ENCODE data around the gene MAP4K2. TPM values are rescaled to one million over a fixed set of nuclear protein-coding genes. Genes with fewer than 3 reads are reported as not detected.
A peak's percentile ranks its signal among the peaks of the same experiment; 100 is the strongest.
"Not testable (repeated sequence)": the region's sequence is repeated elsewhere in the genome, so short reads cannot be mapped to it uniquely, and the experiment has no call there.

Gene MAP4K2
- total RNA-seq, 1 donor = 10.8 TPM

- peak; percentile 92 for TF ChIP-seq CTCF (IDR thresholded peaks at IDR 0.05; ENCODE audit: insufficient read depth, low read depth, low read length)
- peak; percentile 87 for DNase-seq (ENCODE audit: low read depth)
- no peak overlapping the region for H3K4me3 ChIP-seq (ENCODE audit: low read depth, low read length)
These were observed 44.1 kb upstream of the MAP4K2 start for GRCh38 chr11:64846998-64847666.

- DNase-seq (ENCODE audit: low read depth); H3K4me3 ChIP-seq (ENCODE audit: low read depth, low read length): not testable (repeated sequence)
These were observed 42.7 kb upstream of the MAP4K2 start for GRCh38 chr11:64845776-64846129.

GRCh38 chr11:64845129-64845775, 42.2 kb upstream of the MAP4K2 start:
- no peak for DNase-seq (ENCODE audit: low read depth)
- TF ChIP-seq CTCF (IDR thresholded peaks at IDR 0.05; ENCODE audit: insufficient read depth, low read depth, low read length) = no peak
- no peak overlapping the region for H3K4me3 ChIP-seq (ENCODE audit: low read depth, low read length)

GRCh38 chr11:64844330-64845128, 41.5 kb upstream of the MAP4K2 start, which contains the start of gene CDC42BPG:
CDC42BPG (minus strand) TSS chr11:64844653; CDS start chr11:64844569, 84 bp downstream.
- DNase-seq (ENCODE audit: low read depth) = peak; percentile 60
- TF ChIP-seq CTCF (IDR thresholded peaks at IDR 0.05; ENCODE audit: insufficient read depth, low read depth, low read length) = peak; percentile 60
- H3K4me3 ChIP-seq (ENCODE audit: low read depth, low read length) = peak within 1 kb of the TSS; percentile 47

GRCh38 chr11:64843686-64844329, 40.8 kb upstream of the MAP4K2 start:
- DNase-seq (ENCODE audit: low read depth) = no peak
- peak overlapping the region; percentile 18 for H3K4me3 ChIP-seq (ENCODE audit: low read depth, low read length)
- no peak for TF ChIP-seq CTCF (IDR thresholded peaks at IDR 0.05; ENCODE audit: insufficient read depth, low read depth, low read length)

GRCh38 chr11:64842851-64843685, 40.1 kb upstream of the MAP4K2 start:
- TF ChIP-seq CTCF (IDR thresholded peaks at IDR 0.05; ENCODE audit: insufficient read depth, low read depth, low read length) = no peak
- no peak for DNase-seq (ENCODE audit: low read depth)
- H3K4me3 ChIP-seq (ENCODE audit: low read depth, low read length) = no peak overlapping the region
